ENCODE measurements around the gene NDUFB8.

DNA sequence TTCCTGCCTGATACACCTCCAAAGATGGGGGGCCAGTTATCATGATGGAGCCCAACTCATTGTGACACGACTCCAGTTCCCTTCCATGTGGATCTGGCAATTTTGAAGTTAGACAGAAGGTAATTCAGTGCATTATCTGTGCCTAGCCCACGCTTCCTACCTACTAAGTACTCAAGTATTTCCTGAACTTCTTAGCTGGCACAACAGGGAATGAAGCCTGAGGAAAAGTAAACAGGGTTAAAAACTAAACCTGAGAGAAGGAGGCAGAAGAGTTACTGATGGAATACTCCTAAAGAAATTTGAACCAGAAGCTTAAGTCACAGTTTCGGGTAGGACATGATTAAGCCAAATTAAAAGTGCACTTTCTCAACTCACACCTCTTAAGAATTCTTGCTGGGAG lies 8.9 kb downstream of the NDUFB8 start:
- TF ChIP-seq, protein P1, sequence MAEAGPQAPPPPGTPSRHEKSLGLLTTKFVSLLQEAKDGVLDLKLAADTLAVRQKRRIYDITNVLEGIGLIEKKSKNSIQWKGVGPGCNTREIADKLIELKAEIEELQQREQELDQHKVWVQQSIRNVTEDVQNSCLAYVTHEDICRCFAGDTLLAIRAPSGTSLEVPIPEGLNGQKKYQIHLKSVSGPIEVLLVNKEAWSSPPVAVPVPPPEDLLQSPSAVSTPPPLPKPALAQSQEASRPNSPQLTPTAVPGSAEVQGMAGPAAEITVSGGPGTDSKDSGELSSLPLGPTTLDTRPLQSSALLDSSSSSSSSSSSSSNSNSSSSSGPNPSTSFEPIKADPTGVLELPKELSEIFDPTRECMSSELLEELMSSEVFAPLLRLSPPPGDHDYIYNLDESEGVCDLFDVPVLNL (IDR thresholded peaks at IDR 0.05; ENCODE audit: low read depth, low read length): no peak
- no peak for TF ChIP-seq ATF3 (IDR thresholded peaks at IDR 0.05; ENCODE audit: borderline replicate concordance, extremely low read depth, low read depth, low read length)

Data from GM12878 (cell line).